GM19035 (cell line): ENCODE results near the gene JADE1.

Source experiments
- ATAC-seq: cut with Tn5 transposase; IDR thresholded peaks from one replicate; pipeline ENCODE4 v1.9.1; 2021; ENCODE audit not compliant: unreplicated experiment

JADE1 gene

GRCh38 chr4:128840711-128841318, 31.3 kb downstream of the JADE1 start:
- ATAC-seq: no peak

- no peak for ATAC-seq
These were observed 31.9 kb downstream of the JADE1 start for GRCh38 chr4:128841402-128841801.

GRCh38 chr4:128844931-128845330, 35.4 kb downstream of the JADE1 start:
- no peak for ATAC-seq

GRCh38 chr4:128846063-128846462, 36.6 kb downstream of the JADE1 start:
- ATAC-seq: no peak

GRCh38 chr4:128847082-128847724, 37.7 kb downstream of the JADE1 start:
- no peak for ATAC-seq

- ATAC-seq: no peak
These were observed 39.0 kb downstream of the JADE1 start for GRCh38 chr4:128848461-128848860.

GRCh38 chr4:128850252-128850651, 40.8 kb downstream of the JADE1 start:
- ATAC-seq: no peak

GRCh38 chr4:128853741-128854140, 44.2 kb downstream of the JADE1 start:
- ATAC-seq: no peak

- peak; percentile 73 for ATAC-seq
These were observed 44.9 kb downstream of the JADE1 start for GRCh38 chr4:128854433-128854832.

- no peak for ATAC-seq
These were observed 46.1 kb downstream of the JADE1 start for GRCh38 chr4:128855621-128856020.

- ATAC-seq: no peak
These were observed 46.7 kb downstream of the JADE1 start for GRCh38 chr4:128856246-128856645.

- ATAC-seq: no peak
These were observed 49.6 kb downstream of the JADE1 start for GRCh38 chr4:128858879-128859671.

- no peak for ATAC-seq
These were observed 50.6 kb downstream of the JADE1 start for GRCh38 chr4:128859887-128860677.

- peak; percentile 22 for ATAC-seq
These were observed 52.5 kb downstream of the JADE1 start for GRCh38 chr4:128861856-128862518.

- ATAC-seq: peak; percentile 65
These were observed 53.3 kb downstream of the JADE1 start for GRCh38 chr4:128862608-128863311.

- peak; percentile 36 for ATAC-seq
These were observed 54.0 kb downstream of the JADE1 start for GRCh38 chr4:128863312-128864075.

- no peak for ATAC-seq
These were observed 55.6 kb downstream of the JADE1 start for GRCh38 chr4:128865132-128865531.

- ATAC-seq: no peak
These were observed 56.8 kb downstream of the JADE1 start for GRCh38 chr4:128866269-128866668.

- no peak for ATAC-seq
These were observed 57.2 kb downstream of the JADE1 start for GRCh38 chr4:128866691-128867090.
